ENCODE data around the gene IQGAP2.

The IQGAP2 gene

GRCh38 chr5:76754668-76755078 lies 351.6 kb downstream of the IQGAP2 start:
- DNase-seq (ENCODE audit: low spot score), result no peak

- DNase-seq (ENCODE audit: low spot score), result no peak
Observed at GRCh38 chr5:76755779-76756637, 352.9 kb downstream of the IQGAP2 start.

DNA sequence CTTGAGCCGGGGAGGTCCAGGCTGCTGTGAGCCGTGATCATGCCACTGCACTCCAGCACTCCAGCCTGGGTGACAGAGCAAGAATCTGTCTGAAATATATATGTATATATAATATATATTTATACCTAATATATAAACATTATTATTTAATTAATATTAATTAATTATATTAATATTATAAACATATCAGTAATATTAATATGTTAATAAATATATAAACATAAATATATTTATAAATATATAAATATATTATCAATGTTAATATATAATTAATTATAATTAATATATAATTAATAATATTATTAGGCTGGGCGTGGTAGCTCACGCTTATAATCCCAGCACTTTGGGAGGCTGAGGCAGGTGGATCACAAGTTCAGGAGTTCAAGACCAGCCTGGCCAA lies 354.0 kb downstream of the IQGAP2 start:
- no peak for DNase-seq (ENCODE audit: low spot score)

All from D341Med (cell line).